Mucosa of descending colon (tissue), 3 donors: ENCODE results near the gene CHD5. TPM values are rescaled to one million over a fixed set of nuclear protein-coding genes. Genes with fewer than 3 reads are reported as not detected.

Experiments used
- ATAC-seq: fragments of 200-7000 bp; cut with Tn5 transposase; one replicate; pipeline ENCODE4 v1.9.1; 2020; ENCODE audit warnings: mild to moderate bottlenecking, moderate library complexity
- DNase-seq, 3 donors: peaks; one replicate each; pipeline ENCODE4 v3.0.0-alpha.2; 2020
- H3K36me3 ChIP-seq: fragments of 200-600 bp; one replicate; pipeline ENCODE4 v1.8.0; 2021; ENCODE audit warnings: low read depth, mild to moderate bottlenecking
- H3K4me1 ChIP-seq: fragments of 200-600 bp; one replicate; pipeline ENCODE4 v1.8.0; 2021; ENCODE audit warnings: low read depth, mild to moderate bottlenecking
- H3K4me3 ChIP-seq: fragments of 200-600 bp; one replicate; pipeline ENCODE4 v1.8.0; 2021; ENCODE audit warnings: mild to moderate bottlenecking
- H3K9me3 ChIP-seq: fragments of 200-600 bp; one replicate; pipeline ENCODE4 v1.8.0; 2021; ENCODE audit warnings: mild to moderate bottlenecking
- intact Hi-C, 2 donors: fragments of 100-400 bp; cut with DNase I in 1 of 2; cut with micrococcal nuclease in 1 of 2; formaldehyde crosslinking; loops; one replicate each; pipeline versions ENCODE4 v1.11.0 to v1.11.1; 2022; cut with DNase I, micrococcal nuclease
- total RNA-seq, 3 donors: library from RNA; stranded (reverse); fragmentation: NEBNext Ultra II Directional in 2 of 3; extraction: Animal tissue kit (Norgen Biotek cat#: 25700) in 2 of 3; gene quantifications; one replicate each; pipeline versions ENCODE4 v1.2.1 to v1.2.4, GENCODE V29; 2021 to 2023
- TF ChIP-seq, protein P1 (sequence below): fragments of 200-600 bp; IDR thresholded peaks from one replicate; pipeline ENCODE4 v1.8.0; 2022; ENCODE audit warnings: antibody characterized with exemption, mild to moderate bottlenecking
- donor health status: DM: no; HTN: no; CAD: no; lungs with moderate emphysema.
- donor health status: DM: no; HTN: no; CAD: no.
- donor health status: DM: no; HTN: yes; CAD: no.

The CHD5 gene
- total RNA-seq, 3 donors from 2014 or later, result 0.17 to 2.1 (median 0.22) TPM

GRCh38 chr1:6188466-6188865 lies 8.3 kb upstream of the CHD5 start:
- peaks cover 10% of the 10 kb centered on the region for H3K36me3 ChIP-seq
- no peak overlapping the region for H3K4me3 ChIP-seq
- TF ChIP-seq, protein P1, sequence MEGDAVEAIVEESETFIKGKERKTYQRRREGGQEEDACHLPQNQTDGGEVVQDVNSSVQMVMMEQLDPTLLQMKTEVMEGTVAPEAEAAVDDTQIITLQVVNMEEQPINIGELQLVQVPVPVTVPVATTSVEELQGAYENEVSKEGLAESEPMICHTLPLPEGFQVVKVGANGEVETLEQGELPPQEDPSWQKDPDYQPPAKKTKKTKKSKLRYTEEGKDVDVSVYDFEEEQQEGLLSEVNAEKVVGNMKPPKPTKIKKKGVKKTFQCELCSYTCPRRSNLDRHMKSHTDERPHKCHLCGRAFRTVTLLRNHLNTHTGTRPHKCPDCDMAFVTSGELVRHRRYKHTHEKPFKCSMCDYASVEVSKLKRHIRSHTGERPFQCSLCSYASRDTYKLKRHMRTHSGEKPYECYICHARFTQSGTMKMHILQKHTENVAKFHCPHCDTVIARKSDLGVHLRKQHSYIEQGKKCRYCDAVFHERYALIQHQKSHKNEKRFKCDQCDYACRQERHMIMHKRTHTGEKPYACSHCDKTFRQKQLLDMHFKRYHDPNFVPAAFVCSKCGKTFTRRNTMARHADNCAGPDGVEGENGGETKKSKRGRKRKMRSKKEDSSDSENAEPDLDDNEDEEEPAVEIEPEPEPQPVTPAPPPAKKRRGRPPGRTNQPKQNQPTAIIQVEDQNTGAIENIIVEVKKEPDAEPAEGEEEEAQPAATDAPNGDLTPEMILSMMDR, result no peak
- DNase-seq (no peak), ATAC-seq (no peak)
- H3K4me1 ChIP-seq, result no peaks in the 10 kb centered on the region
- intact Hi-C loops, result no loop called here
- no peaks in the 10 kb centered on the region for H3K9me3 ChIP-seq

- H3K36me3 ChIP-seq, result peaks cover 10% of the 10 kb centered on the region
- peak in 2 of 3 donors; percentile 14 to 44 for DNase-seq
- intact Hi-C loops, result no loop called here
- no peak overlapping the region for H3K4me3 ChIP-seq
- H3K9me3 ChIP-seq, result no peaks in the 10 kb centered on the region
- no peak for ATAC-seq
- TF ChIP-seq, protein P1, result no peak
- no peaks in the 10 kb centered on the region for H3K4me1 ChIP-seq
These were observed 5.7 kb upstream of the CHD5 start for GRCh38 chr1:6185635-6186382.

DNA sequence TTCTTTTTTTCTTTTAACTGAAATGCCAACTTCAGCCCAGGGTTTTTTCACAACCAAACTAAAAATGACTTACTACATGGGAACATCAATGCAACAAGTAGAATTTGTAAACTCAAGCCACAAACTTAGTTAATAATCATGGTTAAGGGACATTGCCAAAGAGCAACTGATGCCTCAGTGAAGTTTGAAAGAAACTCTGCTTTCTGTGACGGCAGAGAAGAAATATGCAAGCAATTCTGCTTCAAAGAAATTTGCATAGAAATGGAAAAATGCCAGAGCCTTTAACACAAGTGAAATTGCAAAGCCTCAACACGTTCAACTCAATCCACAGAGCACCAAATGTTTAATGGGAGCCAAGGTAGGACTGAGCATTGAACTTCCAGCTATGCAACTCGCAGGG lies 5.0 kb upstream of the CHD5 start:
- TF ChIP-seq, protein P1, result no peak
- Histone ChIP-seq H3K9me3 (no peaks in the 10 kb centered on the region), H3K4me1 (no peaks in the 10 kb centered on the region), H3K4me3 (no peak overlapping the region), H3K36me3 (peaks cover 7% of the 10 kb centered on the region)
- intact Hi-C loops, result no loop called here
- DNase-seq (no peak), ATAC-seq (no peak)

DNA sequence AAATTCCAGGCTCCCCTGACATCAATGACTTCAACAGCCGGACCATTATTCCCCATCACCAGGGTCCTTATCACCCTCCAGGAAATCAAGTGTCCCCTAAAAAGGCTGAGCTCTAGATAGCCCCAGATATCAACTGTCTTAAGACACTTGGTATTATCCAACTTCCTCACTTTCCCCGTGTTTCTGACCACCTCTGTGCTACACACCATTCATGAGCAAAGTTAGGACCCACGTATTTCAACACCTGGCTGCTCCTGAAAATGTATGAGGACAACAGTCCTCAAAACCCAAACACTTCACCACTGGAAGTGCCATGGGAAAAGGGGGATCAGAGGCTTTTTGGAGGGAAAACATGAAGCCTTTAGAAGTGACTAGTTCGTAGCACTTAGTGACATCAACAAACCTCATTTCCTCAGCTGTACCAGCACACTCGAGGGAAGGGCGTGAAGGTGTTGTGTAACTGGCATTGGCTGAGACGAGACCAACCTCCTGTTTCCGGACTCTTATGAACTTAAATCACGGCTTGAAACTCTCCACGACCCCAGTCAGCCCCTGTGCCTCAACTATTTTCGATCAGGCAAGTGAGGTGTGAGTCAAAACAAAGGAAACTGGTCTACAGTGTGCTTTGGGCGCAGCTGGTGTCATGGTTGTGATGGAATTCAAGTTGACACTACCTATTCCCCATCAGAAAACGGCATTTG lies 4.1 kb upstream of the CHD5 start:
- Histone ChIP-seq H3K36me3 (peaks cover 5% of the 10 kb centered on the region), H3K4me3 (no peak overlapping the region), H3K4me1 (no peaks in the 10 kb centered on the region), H3K9me3 (no peaks in the 10 kb centered on the region)
- ATAC-seq (no peak), DNase-seq (peak in 1 of 3 donors; percentile 10)
- intact Hi-C loops, result no loop called here
- TF ChIP-seq, protein P1, result no peak

GRCh38 chr1:6183520-6183989 lies 3.4 kb upstream of the CHD5 start:
- Histone ChIP-seq H3K4me3 (no peak overlapping the region), H3K9me3 (no peaks in the 10 kb centered on the region), H3K4me1 (peaks cover 6% of the 10 kb centered on the region), H3K36me3 (peaks cover 3% of the 10 kb centered on the region)
- intact Hi-C loops, result no loop called here
- no peak for DNase-seq
- TF ChIP-seq, protein P1, result no peak
- ATAC-seq, result peak; percentile 42
